A549 (cell line): ENCODE measurements around the gene BAG5. TPM values are rescaled to one million over a fixed set of nuclear protein-coding genes. Genes with fewer than 3 reads are reported as not detected.

ENCODE experiments used
- ATAC-seq, 2 experiments: fragments of 200-7000 bp in 1 of 2; fragments of >200 bp in 1 of 2; cut with Nextera tagmentation in 1 of 2; cut with Tn5 transposase in 1 of 2; 3 replicates each; pipeline versions ENCODE4 v1.8.0 to v1.9.1; 2018 to 2020; ENCODE audit warnings: mild to moderate bottlenecking in 1 of 2, moderate library complexity in 1 of 2
- CTCF ChIA-PET: fragments of 300-600 bp; sonication (Branson Sonifier 250); formaldehyde crosslinking; extraction: SDS; loops from one replicate; lab custom pipeline; 2021; ENCODE audit warnings: antibody characterized with exemption, inconsistent platforms; lab: Yijun Ruan, JAX
- POLR2A ChIA-PET: fragments of 350-600 bp; formaldehyde crosslinking; extraction: SDS; loops from one replicate; lab custom pipeline; 2021; ENCODE audit warnings: antibody characterized with exemption, inconsistent platforms; lab: Yijun Ruan, JAX
- DNase-seq, 2 experiments: peaks; one replicate each; pipeline versions ENCODE4 v3.0.0 to v3.0.0-alpha.2; 2011 to 2016; ENCODE audit warnings: low read depth in 1 of 2, low spot score in 1 of 2
- FAIRE-seq: peaks from 2 replicates; lab custom pipeline; 2011; peaks lifted over from hg19 to GRCh38; lab: Jason Lieb, UNC
- H3K27ac ChIP-seq, 2 experiments: fragments of >200 bp; sonication (Bioruptor Twin); formaldehyde crosslinking; 3 replicates each; pipeline ENCODE4 v1.5.1; 2016 to 2017
- H3K4me1 ChIP-seq: fragments of >200 bp; sonication (Bioruptor Twin); formaldehyde crosslinking; 3 replicates; pipeline ENCODE4 v1.6.1; 2016
- H3K4me2 ChIP-seq: fragments of >200 bp; sonication (Bioruptor Twin); formaldehyde crosslinking; 3 replicates; pipeline ENCODE4 v1.6.1; 2016
- H3K4me3 ChIP-seq: fragments of >200 bp; sonication (Bioruptor Twin); formaldehyde crosslinking; 3 replicates; pipeline ENCODE4 v1.5.1; 2016
- H3K9me3 ChIP-seq: fragments of >200 bp; sonication (Bioruptor Twin); formaldehyde crosslinking; 3 replicates; pipeline ENCODE4 v1.6.1; 2016
- CBX8 ChIP-seq: fragments of 200-600 bp; sonication (generic); IDR thresholded peaks from 2 replicates; pipeline ENCODE4 v1.6.1; 2016
- CEBPB ChIP-seq, 2 experiments: fragments of >200 bp in 1 of 2; sonication (Bioruptor Twin) in 1 of 2; formaldehyde crosslinking in 1 of 2; IDR thresholded peaks; 2 replicates each; pipeline ENCODE4 v1.6.1; 2012 to 2016
- CHD2 ChIP-seq: fragments of 150-350 bp; IDR thresholded peaks from 2 replicates; pipeline ENCODE4 v1.6.1; 2014; ENCODE audit warnings: low read length; ENCODE audit not compliant: partially characterized antibody
- ESRRA ChIP-seq: fragments of 150-350 bp; IDR thresholded peaks from 2 replicates; pipeline ENCODE4 v1.6.1; 2014; ENCODE audit warnings: mild to moderate bottlenecking, low read length, borderline replicate concordance
- FOSL2 ChIP-seq, 2 experiments: fragments of 450-650 bp in 1 of 2; fragments of >200 bp in 1 of 2; sonication (Bioruptor Twin) in 1 of 2; formaldehyde crosslinking; IDR thresholded peaks; 2 replicates each; pipeline versions ENCODE4 v1.5.0 to v1.6.1; 2016 to 2020; ENCODE audit warnings: mild to moderate bottlenecking in 1 of 2, moderate library complexity in 1 of 2
- FOXS1 ChIP-seq: fragments of 250-450 bp; sonication (Bioruptor Pico); IDR thresholded peaks from 2 replicates; pipeline ENCODE4 v1.5.0; 2020; ENCODE audit warnings: mild to moderate bottlenecking, moderate library complexity
- HDAC2 ChIP-seq: fragments of 200-600 bp; sonication (generic); IDR thresholded peaks from 2 replicates; pipeline ENCODE4 v1.6.1; 2016
- HOXB5 ChIP-seq: fragments of 250-450 bp; sonication (Bioruptor Pico); IDR thresholded peaks from 2 replicates; pipeline ENCODE4 v1.5.0; 2020; ENCODE audit warnings: mild to moderate bottlenecking, moderate library complexity
- JUNB ChIP-seq: fragments of >200 bp; sonication (Bioruptor Twin); formaldehyde crosslinking; IDR thresholded peaks from 2 replicates; pipeline ENCODE4 v1.6.1; 2016
- MAFK ChIP-seq: fragments of 450-650 bp; IDR thresholded peaks from 2 replicates; pipeline ENCODE4 v1.6.1; 2014; ENCODE audit not compliant: partially characterized antibody
- MAZ ChIP-seq: fragments of 150-350 bp; IDR thresholded peaks from 2 replicates; pipeline ENCODE4 v1.6.1; 2014; ENCODE audit warnings: antibody characterized with exemption, low read depth, low read length, borderline replicate concordance
- NFE2L2 ChIP-seq: fragments of 150-350 bp; conservative IDR thresholded peaks from 2 replicates; pipeline ENCODE4 v1.6.1; 2014; ENCODE audit warnings: low read length
- PHF8 ChIP-seq: fragments of 200-600 bp; sonication (generic); IDR thresholded peaks from 2 replicates; pipeline ENCODE4 v1.6.1; 2016; ENCODE audit warnings: low read depth, mild to moderate bottlenecking, antibody characterized with exemption, moderate library complexity, borderline replicate concordance
- POLR2A ChIP-seq: IDR thresholded peaks from 2 replicates; pipeline ENCODE4 v1.6.1; 2012; ENCODE audit warnings: mild to moderate bottlenecking, low read length
- RARB ChIP-seq: fragments of 250-450 bp; sonication (Bioruptor Pico); IDR thresholded peaks from 2 replicates; pipeline ENCODE4 v1.8.0; 2021; ENCODE audit warnings: mild to moderate bottlenecking, moderate library complexity
- RCOR1 ChIP-seq: fragments of 150-350 bp; IDR thresholded peaks from 2 replicates; pipeline ENCODE4 v1.6.1; 2014; ENCODE audit warnings: antibody characterized with exemption, low read length, low read depth
- SREBF2 ChIP-seq: fragments of 450-650 bp; IDR thresholded peaks from 2 replicates; pipeline ENCODE4 v1.6.1; 2014; ENCODE audit warnings: mild to moderate bottlenecking, moderate library complexity
- ZC3H11A ChIP-seq: fragments of 450-650 bp; IDR thresholded peaks from 2 replicates; pipeline ENCODE4 v1.6.1; 2014; ENCODE audit warnings: antibody characterized with exemption, mild to moderate bottlenecking
- WGBS: methylation state at CpG from one replicate; pipeline ENCODE4 v1.1.6; 2017; ENCODE audit errors: missing lambda C conversion rate; 5-methylcytosine and 5-hydroxymethylcytosine counted together
- polyA plus RNA-seq, 4 experiments: library from polyadenylated mRNA; depleted of rRNA in 3 of 4; stranded (reverse); fragments of >200 nt; fragmentation: RNase III in 1 of 4; extraction: RNeasy Plus Mini Kit Qiagen cat#74134 plus additional on column Dnase treatment in 1 of 4; gene quantifications; 2 replicates in 3 of 4; 3 replicates in 1 of 4; pipeline ENCODE4 v1.2.3, GENCODE V29; 2011 to 2017
- TF ChIP-seq, protein P1 (sequence below): fragments of 450-650 bp; IDR thresholded peaks from 2 replicates; pipeline ENCODE4 v1.6.1; 2014; ENCODE audit warnings: antibody characterized with exemption
- TF ChIP-seq, protein P2 (sequence below): fragments of >200 bp; sonication (Bioruptor Twin); formaldehyde crosslinking; IDR thresholded peaks from 3 replicates; pipeline ENCODE4 v1.6.1; 2016
- TF ChIP-seq, protein P3 (sequence below): fragments of >200 bp; sonication (Bioruptor Twin); formaldehyde crosslinking; IDR thresholded peaks from 2 replicates; pipeline ENCODE4 v1.6.1; 2016
- TF ChIP-seq, protein P4 (sequence below): IDR thresholded peaks from 2 replicates; pipeline ENCODE4 v1.6.1; 2012
- TF ChIP-seq, protein P5 (sequence below): IDR thresholded peaks from 2 replicates; pipeline ENCODE4 v1.6.1; 2012; ENCODE audit warnings: low read depth, borderline replicate concordance

Gene BAG5
- polyA plus RNA-seq, 2 of the 4 experiments (the other 2 are of a cell fraction): 20.8 to 24.8 TPM

DNA sequence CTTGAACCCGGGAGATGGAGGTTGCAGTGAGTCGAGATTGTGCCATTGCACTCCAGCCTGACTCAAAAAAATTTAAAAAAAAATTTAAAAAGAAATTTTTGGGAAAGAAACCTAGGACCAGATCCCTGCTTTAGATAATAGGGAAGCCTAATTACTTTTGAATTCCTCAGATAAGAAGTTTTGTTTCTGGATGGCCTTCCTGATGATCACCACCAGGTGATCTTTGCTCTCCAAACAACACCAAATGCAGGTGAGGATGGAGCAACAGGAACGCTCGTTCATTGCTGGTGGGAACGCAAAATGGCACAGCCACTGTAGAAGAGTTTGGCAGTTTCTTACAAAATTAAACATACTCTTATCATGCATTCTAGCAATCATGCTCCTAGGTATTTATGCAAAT lies 38.0 kb upstream of the BAG5 start:
- no peaks in the 10 kb centered on the region for H3K9me3 ChIP-seq
- 92% methylated on average over 5 of the region's 5 CpGs for WGBS
- TF ChIP-seq HDAC2: no peak
- TF ChIP-seq, protein P1, sequence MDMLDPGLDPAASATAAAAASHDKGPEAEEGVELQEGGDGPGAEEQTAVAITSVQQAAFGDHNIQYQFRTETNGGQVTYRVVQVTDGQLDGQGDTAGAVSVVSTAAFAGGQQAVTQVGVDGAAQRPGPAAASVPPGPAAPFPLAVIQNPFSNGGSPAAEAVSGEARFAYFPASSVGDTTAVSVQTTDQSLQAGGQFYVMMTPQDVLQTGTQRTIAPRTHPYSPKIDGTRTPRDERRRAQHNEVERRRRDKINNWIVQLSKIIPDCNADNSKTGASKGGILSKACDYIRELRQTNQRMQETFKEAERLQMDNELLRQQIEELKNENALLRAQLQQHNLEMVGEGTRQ: no peak
- TF ChIP-seq SREBF2: no peak
- TF ChIP-seq MAZ: no peak
- TF ChIP-seq, protein P2, sequence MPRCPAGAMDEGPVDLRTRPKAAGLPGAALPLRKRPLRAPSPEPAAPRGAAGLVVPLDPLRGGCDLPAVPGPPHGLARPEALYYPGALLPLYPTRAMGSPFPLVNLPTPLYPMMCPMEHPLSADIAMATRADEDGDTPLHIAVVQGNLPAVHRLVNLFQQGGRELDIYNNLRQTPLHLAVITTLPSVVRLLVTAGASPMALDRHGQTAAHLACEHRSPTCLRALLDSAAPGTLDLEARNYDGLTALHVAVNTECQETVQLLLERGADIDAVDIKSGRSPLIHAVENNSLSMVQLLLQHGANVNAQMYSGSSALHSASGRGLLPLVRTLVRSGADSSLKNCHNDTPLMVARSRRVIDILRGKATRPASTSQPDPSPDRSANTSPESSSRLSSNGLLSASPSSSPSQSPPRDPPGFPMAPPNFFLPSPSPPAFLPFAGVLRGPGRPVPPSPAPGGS: no peak
- TF ChIP-seq JUNB: no peak
- no peak for TF ChIP-seq MAFK
- no peak for TF ChIP-seq CHD2
- TF ChIP-seq ZC3H11A: no peak
- TF ChIP-seq, protein P3, sequence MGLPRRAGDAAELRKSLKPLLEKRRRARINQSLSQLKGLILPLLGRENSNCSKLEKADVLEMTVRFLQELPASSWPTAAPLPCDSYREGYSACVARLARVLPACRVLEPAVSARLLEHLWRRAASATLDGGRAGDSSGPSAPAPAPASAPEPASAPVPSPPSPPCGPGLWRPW: no peak
- TF ChIP-seq HOXB5 (CRISPR knock-in tag): no peak
- TF ChIP-seq RCOR1: no peak
- no peak for FAIRE-seq
- H3K27ac ChIP-seq: no peak overlapping the region
- no peak for DNase-seq
- ATAC-seq: no peak
- no peak overlapping the region for H3K4me3 ChIP-seq
- ChIA-PET CTCF (interaction anchor here (0.6 kb wide), 1 partner anchor 29 kb away, joined by 3 read pairs; no protein-coding TSS in a partner anchor), POLR2A (no interaction called here)
- no peak overlapping the region for H3K4me2 ChIP-seq
- 0 out of 3 replicates have a peak, but pooled peaks cover 6% of the 10 kb centered on the region for H3K4me1 ChIP-seq

DNA sequence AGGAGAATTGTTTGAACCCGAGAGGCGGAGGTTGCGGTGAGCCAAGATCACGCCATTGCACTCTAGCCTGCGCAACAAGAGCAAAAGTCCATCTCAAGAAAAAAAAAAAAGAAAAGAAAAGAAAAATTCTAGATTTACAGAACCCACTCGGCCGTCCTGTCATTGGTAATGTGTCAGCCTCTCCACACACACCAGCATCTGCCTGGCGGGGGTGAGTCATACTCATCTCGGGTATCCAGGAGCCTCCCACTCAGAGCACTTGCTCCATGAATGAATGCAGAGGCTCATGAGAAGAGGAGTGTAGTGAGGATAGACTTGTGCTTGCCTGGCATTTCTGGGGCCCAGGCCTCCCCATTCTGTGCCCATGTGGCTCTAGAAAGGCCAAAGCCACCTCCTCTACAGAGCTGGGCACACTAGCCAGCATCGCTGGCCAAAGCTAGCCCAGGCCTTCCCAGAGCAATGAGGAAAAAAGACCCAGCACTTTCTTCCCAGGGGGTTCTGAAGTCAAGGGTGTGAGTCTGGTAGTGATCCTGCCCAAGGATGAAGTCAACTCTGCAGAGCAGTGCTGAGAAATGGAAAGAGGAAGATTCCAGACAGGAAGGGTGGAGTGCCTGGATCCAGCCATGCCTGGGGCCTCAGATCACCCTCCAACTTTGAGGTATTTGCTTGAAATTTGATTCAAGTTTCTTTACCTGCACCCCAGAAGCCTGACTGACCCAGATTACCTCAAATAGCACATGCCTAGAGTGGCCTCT lies 35.3 kb upstream of the BAG5 start:
- POLR2A ChIA-PET: no interaction called here
- 78% methylated on average over 10 of the region's 10 CpGs for WGBS
- H3K9me3 ChIP-seq: no peaks in the 10 kb centered on the region
- TF ChIP-seq FOSL2 (IDR thresholded peaks at IDR 0.05) (no peak), FOSL2 (CRISPR knock-in tag; IDR thresholded peaks at IDR 0.05) (peak; percentile 63), CBX8 (no peak)
- TF ChIP-seq, all 56 proteins: peak for 1
- peak; percentile 71 to 90 for ATAC-seq
- Histone ChIP-seq H3K4me3 (no peak overlapping the region), H3K4me1 (0 out of 3 replicates have a peak, but pooled peaks cover 6% of the 10 kb centered on the region), H3K4me2 (no peak overlapping the region), H3K27ac (no peak overlapping the region)
- no peak for FAIRE-seq
- DNase-seq: peak in 1 of 2 experiments; percentile 73
- CTCF ChIA-PET: interaction anchor here (0.5 kb wide), 1 partner anchor 233 kb away, joined by 3 read pairs; no protein-coding TSS in a partner anchor

DNA sequence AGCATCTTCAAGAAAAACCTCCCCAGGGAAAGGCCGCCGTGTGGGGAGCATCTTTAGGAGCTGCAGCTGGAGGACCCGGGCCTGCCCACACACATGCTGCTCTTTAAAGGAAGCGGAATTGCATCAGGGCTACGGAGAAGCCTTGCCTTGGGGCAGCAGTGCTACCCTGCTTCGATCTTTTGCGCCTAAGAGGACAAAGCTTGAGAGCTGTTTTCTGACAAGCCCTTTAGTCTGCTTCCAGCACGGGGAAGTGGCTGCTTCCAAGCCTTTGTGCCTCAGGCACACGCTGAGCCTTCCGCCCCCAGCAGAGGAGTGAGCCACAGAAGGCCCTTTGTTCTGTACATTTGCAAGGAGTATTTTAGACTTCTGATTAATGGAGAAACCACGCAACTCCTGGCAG lies 31.8 kb upstream of the BAG5 start:
- H3K9me3 ChIP-seq: no peaks in the 10 kb centered on the region
- 0 out of 3 replicates have a peak, but pooled peaks cover 6% of the 10 kb centered on the region for H3K4me1 ChIP-seq
- DNase-seq (no peak), FAIRE-seq (no peak), ATAC-seq (no peak)
- CTCF ChIA-PET: interaction anchor here (0.8 to 1.4 kb wide), 2 partner anchors 10 to 21 kb away, joined by 3 read pairs; no protein-coding TSS in a partner anchor
- TF ChIP-seq CHD2 (no peak), FOXS1 (no peak), PHF8 (no peak)
- 80% methylated on average over 11 of the region's 11 CpGs for WGBS
- POLR2A ChIA-PET: no interaction called here
- H3K4me3 ChIP-seq: no peak overlapping the region
- H3K4me2 ChIP-seq: no peak overlapping the region
- no peak overlapping the region for H3K27ac ChIP-seq

DNA sequence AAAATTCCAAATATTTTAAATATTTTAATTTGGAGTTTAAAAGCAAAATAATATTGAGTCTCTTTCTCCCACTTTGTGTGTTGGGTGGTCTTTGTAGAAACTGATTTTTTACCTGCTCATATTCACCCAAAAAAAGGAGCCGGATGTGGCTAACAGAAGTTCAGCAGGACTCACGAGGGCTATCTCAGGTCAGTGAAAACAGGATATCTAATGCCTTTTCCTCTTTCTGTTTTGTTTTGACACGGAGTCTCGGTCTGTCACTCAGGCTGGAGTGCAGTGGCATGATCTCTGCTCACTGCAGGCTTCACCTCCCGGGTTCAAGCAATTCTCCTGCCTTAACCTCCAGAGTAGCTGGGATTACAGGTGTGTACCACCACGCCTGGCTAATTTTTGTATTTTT lies 31.1 kb upstream of the BAG5 start:
- Histone ChIP-seq H3K4me2 (no peak overlapping the region), H3K4me1 (0 out of 3 replicates have a peak, but pooled peaks cover 6% of the 10 kb centered on the region), H3K4me3 (no peak overlapping the region), H3K9me3 (no peaks in the 10 kb centered on the region), H3K27ac (no peak overlapping the region)
- ChIA-PET POLR2A (no interaction called here), CTCF (interaction anchor here (0.8 kb wide), 1 partner anchor 21 kb away, joined by 3 read pairs; no protein-coding TSS in a partner anchor)
- no peak for TF ChIP-seq NFE2L2
- TF ChIP-seq ESRRA: no peak
- no peak for TF ChIP-seq RARB (CRISPR knock-in tag)
- TF ChIP-seq, protein P4, sequence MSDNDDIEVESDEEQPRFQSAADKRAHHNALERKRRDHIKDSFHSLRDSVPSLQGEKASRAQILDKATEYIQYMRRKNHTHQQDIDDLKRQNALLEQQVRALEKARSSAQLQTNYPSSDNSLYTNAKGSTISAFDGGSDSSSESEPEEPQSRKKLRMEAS: no peak
- TF ChIP-seq CEBPB (IDR thresholded peaks at IDR 0.05): no peak
- TF ChIP-seq, protein P5, sequence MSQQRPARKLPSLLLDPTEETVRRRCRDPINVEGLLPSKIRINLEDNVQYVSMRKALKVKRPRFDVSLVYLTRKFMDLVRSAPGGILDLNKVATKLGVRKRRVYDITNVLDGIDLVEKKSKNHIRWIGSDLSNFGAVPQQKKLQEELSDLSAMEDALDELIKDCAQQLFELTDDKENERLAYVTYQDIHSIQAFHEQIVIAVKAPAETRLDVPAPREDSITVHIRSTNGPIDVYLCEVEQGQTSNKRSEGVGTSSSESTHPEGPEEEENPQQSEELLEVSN: no peak
- TF ChIP-seq POLR2A: no peak
- ATAC-seq (no peak), FAIRE-seq (no peak), DNase-seq (no peak)
- 91% methylated on average over 6 of the region's 6 CpGs for WGBS
